ENCODE results near the gene PHF20.
"Not testable (repeated sequence)": the region's sequence is repeated elsewhere in the genome, so short reads cannot be mapped to it uniquely, and the experiment has no call there.

PHF20 gene

GRCh38 chr20:35838205-35838604 is 66.4 kb downstream of the PHF20 start:
- TF ChIP-seq CTCF (IDR thresholded peaks at IDR 0.05; ENCODE audit: insufficient read depth, low read length, poor library complexity, severe bottlenecking) = no peak
- DNase-seq (ENCODE audit: extremely low read depth, insufficient read length) = no peak

GRCh38 chr20:35839904-35840303 is 68.1 kb downstream of the PHF20 start:
- H3K36me3 ChIP-seq (ENCODE audit: control insufficient read depth, insufficient read depth, low read length) = peaks cover 3% of the 10 kb centered on the region
- H3K4me3 ChIP-seq (replicated peaks; ENCODE audit: low read depth, low read length) = no peak overlapping the region

More at GRCh38 chr20:35838205-35838604, 66.4 kb downstream of the PHF20 start:
- Histone ChIP-seq H3K27me3 (replicated peaks; ENCODE audit: control insufficient read depth, insufficient read depth, low read length) (no peaks in the 10 kb centered on the region), H3K36me3 (ENCODE audit: control insufficient read depth, insufficient read depth, low read length) (no peaks in the 10 kb centered on the region; the same call in none of the 2 replicates), H3K4me3 (replicated peaks; ENCODE audit: low read depth, low read length) (no peak overlapping the region)

GRCh38 chr20:35840421-35840820 is 68.6 kb downstream of the PHF20 start:
- H3K4me3 ChIP-seq (replicated peaks; ENCODE audit: low read depth, low read length) = no peak overlapping the region
- peaks cover 3% of the 10 kb centered on the region for H3K36me3 ChIP-seq (ENCODE audit: control insufficient read depth, insufficient read depth, low read length)
- no peaks in the 10 kb centered on the region for H3K27me3 ChIP-seq (replicated peaks; ENCODE audit: control insufficient read depth, insufficient read depth, low read length)
- no peak for DNase-seq (ENCODE audit: extremely low read depth, insufficient read length)
- no peak for TF ChIP-seq CTCF (IDR thresholded peaks at IDR 0.05; ENCODE audit: insufficient read depth, low read length, poor library complexity, severe bottlenecking)

More at GRCh38 chr20:35839904-35840303, 68.1 kb downstream of the PHF20 start:
- TF ChIP-seq CTCF (IDR thresholded peaks at IDR 0.05; ENCODE audit: insufficient read depth, low read length, poor library complexity, severe bottlenecking) = no peak
- H3K27me3 ChIP-seq (replicated peaks; ENCODE audit: control insufficient read depth, insufficient read depth, low read length) = no peaks in the 10 kb centered on the region
- no peak for DNase-seq (ENCODE audit: extremely low read depth, insufficient read length)

- no peak for TF ChIP-seq CTCF (IDR thresholded peaks at IDR 0.05; ENCODE audit: insufficient read depth, low read length, poor library complexity, severe bottlenecking)
- H3K4me3 ChIP-seq (replicated peaks; ENCODE audit: low read depth, low read length) = no peak overlapping the region
- no peaks in the 10 kb centered on the region for H3K27me3 ChIP-seq (replicated peaks; ENCODE audit: control insufficient read depth, insufficient read depth, low read length)
- H3K36me3 ChIP-seq (ENCODE audit: control insufficient read depth, insufficient read depth, low read length) = peaks cover 3% of the 10 kb centered on the region
- no peak for DNase-seq (ENCODE audit: extremely low read depth, insufficient read length)
Observed at GRCh38 chr20:35842361-35842760, 70.5 kb downstream of the PHF20 start.

- H3K4me3 ChIP-seq (replicated peaks; ENCODE audit: low read depth, low read length); H3K36me3 ChIP-seq (ENCODE audit: control insufficient read depth, insufficient read depth, low read length); H3K27me3 ChIP-seq (replicated peaks; ENCODE audit: control insufficient read depth, insufficient read depth, low read length); DNase-seq (ENCODE audit: extremely low read depth, insufficient read length): not testable (repeated sequence)
Observed at GRCh38 chr20:35843894-35844293, 72.1 kb downstream of the PHF20 start.

GRCh38 chr20:35845561-35845960 is 73.7 kb downstream of the PHF20 start:
- DNase-seq (ENCODE audit: extremely low read depth, insufficient read length) = no peak
- no peak for TF ChIP-seq CTCF (IDR thresholded peaks at IDR 0.05; ENCODE audit: insufficient read depth, low read length, poor library complexity, severe bottlenecking)
- no peaks in the 10 kb centered on the region for H3K27me3 ChIP-seq (replicated peaks; ENCODE audit: control insufficient read depth, insufficient read depth, low read length)
- no peak overlapping the region for H3K4me3 ChIP-seq (replicated peaks; ENCODE audit: low read depth, low read length)
- H3K36me3 ChIP-seq (ENCODE audit: control insufficient read depth, insufficient read depth, low read length) = peaks cover 3% of the 10 kb centered on the region
